ENCODE data around the gene ANOS1.
"Not testable (repeated sequence)": the region's sequence is repeated elsewhere in the genome, so short reads cannot be mapped to it uniquely, and the experiment has no call there.

The ANOS1 gene, protein sequence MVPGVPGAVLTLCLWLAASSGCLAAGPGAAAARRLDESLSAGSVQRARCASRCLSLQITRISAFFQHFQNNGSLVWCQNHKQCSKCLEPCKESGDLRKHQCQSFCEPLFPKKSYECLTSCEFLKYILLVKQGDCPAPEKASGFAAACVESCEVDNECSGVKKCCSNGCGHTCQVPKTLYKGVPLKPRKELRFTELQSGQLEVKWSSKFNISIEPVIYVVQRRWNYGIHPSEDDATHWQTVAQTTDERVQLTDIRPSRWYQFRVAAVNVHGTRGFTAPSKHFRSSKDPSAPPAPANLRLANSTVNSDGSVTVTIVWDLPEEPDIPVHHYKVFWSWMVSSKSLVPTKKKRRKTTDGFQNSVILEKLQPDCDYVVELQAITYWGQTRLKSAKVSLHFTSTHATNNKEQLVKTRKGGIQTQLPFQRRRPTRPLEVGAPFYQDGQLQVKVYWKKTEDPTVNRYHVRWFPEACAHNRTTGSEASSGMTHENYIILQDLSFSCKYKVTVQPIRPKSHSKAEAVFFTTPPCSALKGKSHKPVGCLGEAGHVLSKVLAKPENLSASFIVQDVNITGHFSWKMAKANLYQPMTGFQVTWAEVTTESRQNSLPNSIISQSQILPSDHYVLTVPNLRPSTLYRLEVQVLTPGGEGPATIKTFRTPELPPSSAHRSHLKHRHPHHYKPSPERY
- total RNA-seq, result 0.09 to 0.18 reads per million in 2 experiments

DNA sequence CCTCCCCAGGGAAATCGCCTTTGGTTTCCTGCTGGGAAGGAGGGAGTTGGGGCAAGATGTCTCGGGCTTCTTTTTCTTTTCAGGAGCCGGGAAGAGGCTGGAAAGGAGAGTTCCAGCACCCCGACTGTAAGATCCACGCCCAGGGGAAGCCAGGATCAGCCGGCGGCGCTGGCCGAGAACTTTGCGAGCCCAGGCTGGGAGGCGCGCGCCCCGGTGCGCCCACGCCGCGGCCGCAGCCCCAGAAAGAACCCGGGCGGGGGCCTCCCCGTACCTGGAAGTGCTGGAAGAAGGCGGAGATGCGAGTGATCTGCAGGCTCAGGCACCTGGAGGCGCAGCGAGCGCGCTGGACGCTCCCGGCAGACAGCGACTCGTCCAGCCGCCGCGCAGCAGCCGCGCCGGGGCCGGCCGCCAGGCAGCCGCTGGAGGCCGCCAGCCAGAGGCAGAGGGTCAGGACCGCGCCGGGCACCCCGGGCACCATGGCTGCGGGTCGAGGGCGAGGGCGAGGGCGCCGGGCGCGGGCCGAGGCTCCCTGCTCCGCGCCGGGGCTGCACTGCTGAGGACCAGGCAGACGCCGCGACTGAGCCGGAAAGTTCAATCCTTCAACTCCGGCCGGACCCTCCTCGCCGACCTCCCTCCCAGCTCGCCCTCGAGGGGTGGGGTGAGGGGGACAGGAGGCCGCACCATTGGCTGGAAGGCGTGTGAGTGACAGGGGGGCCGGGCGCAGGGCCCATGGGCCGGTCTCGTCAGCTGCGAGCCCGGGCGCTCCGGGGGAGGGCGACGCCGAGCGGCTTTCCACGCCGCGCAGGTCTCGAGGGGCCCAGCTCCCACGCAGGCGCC lies at the start of gene ANOS1:
ANOS1 (minus strand) TSS at position 579 of the 837 bp plus-strand sequence; CDS start at position 478, 101 bp downstream.
- DNase-seq (ENCODE audit: low read depth), result no peak

DNA sequence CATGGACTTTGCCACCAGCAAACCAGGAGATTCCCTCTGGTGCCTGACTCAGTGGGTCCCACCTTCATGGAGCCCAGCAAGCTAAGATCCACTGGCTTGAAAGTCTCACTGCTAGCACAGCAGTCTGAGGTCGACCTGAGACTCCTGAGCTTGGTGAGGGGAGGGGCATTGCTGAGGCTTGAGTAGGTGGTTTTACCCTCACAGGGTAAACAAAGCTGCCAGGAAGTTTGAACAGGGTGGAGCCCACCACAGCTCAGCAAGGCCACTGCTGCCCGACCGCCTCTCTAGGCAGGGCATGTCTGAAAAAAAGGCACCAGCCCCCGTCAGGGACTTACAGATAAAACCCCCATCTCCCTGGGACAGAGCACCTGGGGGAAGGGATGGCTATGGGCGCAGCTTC lies 41.2 kb upstream of the ANOS1 start:
- DNase-seq (ENCODE audit: low read depth), result no peak

DNA sequence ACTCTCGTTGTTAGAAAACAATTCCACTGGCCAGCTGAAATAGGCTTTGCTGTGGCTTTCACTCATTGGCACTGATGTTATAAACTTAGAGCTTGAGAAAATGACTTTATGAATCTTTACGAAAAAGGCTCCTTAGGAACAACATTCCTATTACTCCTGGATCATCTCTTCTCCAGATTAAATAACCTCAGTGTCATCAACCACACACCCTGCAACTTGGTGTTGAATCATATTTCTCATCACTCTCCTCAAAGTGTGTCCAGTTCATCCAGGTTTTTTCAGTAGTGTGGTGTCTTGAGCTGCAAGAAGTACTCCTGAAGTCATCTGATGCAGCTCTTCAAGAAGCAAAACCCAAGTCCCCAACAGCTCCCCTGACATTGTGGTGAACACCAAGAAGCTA lies 28.1 kb upstream of the ANOS1 start:
- no peak for DNase-seq (ENCODE audit: low read depth)

DNA sequence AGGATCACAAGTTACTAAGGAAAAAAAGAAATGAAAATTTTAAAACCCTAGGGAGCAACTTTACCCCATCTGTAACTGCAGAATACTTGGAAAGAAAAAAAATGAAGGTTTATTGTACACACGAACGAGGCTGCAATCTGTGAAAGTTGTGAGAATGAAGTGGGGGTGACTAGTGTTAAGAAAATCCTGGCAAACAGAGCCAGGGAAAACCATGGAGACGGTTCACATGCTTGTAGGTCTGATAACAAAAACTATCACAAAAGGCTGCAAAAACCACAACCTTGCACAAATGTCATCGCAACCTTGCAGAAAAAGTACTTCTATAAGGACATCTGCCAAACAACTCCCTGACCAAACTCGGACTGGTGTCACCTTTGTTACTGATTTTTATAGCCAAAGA lies 26.8 kb upstream of the ANOS1 start:
- DNase-seq (ENCODE audit: low read depth), result not testable (repeated sequence)

DNA sequence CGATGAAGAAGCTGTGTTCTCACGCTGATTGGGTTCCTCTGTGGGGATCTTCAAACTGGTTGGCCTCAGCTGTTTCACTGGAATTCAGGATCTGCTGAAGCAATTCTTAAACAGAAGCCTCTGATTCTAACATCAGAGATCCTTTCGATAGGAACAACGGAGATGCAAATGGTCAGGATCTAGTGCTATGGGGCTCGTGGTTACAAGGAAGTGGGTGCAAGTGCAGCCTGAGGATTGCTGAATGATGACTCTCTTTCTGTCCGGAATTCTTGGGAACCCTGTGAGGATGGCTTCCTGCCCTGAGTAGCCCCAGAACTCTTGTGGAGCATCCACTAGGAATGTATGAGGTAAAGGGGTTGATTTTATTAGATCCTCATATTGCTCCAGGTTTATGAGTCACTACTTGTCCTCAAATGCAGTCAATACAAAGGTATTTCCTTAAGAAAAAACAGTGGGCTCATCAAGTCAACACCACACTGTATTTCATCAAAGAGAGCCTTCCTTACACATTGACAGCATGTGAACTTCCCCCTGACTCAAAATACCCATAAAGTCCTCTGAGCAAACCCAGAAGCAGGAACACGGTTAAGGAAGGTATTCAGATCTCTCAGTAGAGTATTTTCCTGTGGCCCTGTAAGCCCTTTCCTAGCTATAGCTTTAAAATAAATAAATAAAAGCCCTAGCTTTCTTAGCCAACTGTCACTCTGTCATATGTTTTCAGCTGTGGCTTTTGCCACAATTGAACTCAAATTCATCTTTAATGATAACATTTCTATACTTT lies 25.9 kb upstream of the ANOS1 start:
- not testable (repeated sequence) for DNase-seq (ENCODE audit: low read depth)

DNA sequence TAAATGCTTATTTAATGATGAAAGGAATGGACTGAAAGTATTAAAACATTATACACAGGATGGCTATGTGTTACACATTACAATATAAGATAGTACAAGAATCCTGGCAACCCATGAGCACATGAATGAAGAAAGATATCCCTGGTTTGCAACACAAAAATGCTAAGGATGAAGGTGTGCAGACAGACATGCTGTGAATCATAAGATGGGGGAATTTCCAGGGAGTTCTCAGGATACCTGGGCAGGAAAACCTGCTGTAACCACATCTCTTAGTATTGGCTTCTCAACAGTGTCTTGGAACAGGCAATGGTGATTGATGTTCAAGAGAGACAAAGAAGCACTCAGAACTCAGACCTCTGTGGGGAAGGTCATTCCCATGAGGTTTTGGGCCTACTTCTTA lies 23.9 kb upstream of the ANOS1 start:
- no peak for DNase-seq (ENCODE audit: low read depth)

DNA sequence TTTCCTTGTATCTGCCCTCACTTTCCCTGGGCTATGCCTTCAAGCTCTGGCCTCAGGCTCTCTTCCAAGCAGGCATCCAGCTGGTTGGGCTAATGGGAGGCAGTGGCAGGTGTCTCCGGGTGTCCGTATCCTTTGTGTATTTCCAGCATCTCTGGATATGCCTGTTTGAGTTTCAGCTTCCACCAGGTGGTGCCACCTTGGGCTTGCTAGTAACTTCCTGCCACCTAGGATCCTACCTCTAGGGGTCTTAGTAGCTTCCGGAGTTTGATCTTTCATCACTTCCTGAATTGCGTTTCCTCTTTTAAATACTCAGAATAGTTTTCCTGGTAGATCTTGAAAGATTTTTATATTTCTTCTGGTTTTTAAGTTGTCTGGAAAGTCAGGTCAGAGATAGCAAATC lies 23.2 kb upstream of the ANOS1 start:
- no peak for DNase-seq (ENCODE audit: low read depth)

DNA sequence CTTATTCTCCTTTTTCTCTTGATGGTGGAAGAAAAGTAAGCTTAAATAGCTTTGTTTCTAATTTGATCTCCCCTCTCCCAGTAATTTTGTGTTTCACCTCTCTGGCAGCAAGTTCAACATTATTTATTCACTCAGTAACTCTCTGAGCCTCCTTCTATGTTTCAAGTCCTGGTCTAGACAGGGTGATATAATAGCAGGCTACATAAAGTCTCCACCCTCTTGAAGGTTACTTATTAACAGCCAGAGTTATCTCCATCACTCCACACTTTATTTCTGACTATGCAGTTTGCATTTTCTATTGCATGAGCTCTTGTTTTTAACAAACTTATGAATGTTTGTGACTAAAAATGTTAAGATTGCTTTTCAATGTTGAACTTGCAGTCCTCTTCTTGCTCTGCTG lies 17.8 kb upstream of the ANOS1 start:
- no peak for DNase-seq (ENCODE audit: low read depth)

DNA sequence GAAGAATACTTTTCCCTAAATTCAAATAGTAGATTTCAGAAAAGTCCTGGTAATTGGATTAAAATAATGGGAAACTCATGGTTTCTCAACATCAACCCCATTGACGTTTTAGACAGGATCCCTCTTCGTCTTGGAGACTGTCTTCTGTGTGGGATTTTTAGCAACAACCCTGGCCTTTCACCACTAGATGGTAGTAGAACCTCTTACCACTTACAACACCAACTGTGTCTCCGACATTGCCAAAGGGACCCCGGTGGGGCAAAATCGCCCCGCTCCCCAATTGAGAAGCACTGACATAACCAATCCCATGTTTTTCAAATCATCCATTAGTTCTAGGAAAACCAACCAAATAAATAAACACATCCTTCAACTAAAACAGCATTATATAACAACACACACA lies 16.9 kb upstream of the ANOS1 start:
- DNase-seq (ENCODE audit: low read depth), result no peak

DNA sequence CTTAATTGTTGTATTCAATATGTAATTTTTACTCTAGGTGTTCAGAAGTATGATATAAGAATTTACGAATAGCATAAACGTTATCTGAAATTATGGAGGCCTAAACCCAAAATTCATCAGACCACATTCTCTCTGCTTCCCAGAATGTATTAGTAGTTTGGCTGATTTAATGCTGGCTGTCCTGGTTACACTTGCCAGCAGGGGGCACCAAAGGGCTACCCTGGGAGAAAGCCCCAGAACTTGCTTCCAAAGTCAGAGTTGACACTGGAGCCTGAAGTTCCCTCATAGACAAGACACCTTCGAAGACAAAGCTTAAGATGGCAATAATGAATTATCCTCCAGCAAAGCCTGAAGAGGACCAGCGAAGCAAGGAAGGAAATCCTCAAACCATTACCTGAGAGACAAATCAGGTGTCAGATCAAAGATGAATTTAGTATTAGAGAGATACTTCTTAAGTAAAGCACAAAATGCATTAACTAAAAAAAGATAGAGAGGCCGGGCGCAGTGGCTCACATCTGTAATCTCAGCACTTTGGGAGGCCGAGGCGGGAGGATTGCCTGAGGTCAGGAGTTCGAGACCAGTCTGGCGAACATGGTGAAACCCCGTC lies 11.3 kb upstream of the ANOS1 start:
- peak; percentile 54 for DNase-seq (ENCODE audit: low read depth)

DNA sequence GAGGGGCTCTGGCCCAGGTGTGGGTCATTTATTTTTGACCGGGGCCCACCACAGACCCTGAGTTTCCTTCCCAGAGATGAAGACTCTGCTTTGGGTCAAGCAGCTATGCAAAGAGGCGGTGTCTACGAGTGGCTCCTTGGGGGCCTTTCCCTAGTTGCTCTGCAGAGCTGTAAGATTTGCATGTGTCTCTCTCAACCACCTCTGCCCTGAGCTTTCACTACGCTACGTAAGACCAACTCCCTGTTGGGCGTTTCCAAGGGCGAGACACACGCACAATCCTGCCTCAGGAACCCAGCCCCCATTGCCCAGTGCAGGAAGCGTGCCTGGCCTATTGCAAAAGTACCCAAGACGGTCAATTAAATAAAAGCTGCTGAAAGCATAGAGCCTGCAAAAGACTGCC lies 10.0 kb upstream of the ANOS1 start:
- DNase-seq (ENCODE audit: low read depth), result no peak

DNA sequence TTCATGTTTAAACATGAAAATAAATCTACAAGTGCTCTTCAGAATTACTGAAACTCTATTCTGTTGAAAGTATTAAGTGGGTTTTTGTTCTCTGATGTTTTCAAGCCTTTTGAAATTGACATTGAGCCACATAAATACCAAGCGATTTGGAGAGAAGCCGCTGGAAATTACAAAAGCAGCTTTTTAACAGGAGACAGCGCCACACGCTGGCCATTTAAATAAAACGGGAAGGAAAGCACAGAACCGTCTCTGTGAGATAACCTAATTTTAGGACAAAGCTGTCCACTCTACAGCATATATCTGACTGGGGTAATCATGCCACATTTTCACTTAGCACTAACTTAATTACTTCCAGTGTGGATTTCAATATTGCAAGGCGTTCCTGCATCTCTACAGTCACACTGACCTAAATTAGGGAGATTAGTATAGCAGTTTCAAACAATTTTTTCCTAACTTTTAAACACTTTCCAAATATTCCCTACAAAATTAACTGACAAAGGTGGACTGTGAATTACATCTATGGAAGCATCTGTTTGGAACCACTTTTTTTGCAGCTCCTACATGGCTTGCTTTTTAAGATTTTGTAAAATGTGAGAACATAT lies 6.8 kb upstream of the ANOS1 start:
- DNase-seq (ENCODE audit: low read depth), result no peak

DNA sequence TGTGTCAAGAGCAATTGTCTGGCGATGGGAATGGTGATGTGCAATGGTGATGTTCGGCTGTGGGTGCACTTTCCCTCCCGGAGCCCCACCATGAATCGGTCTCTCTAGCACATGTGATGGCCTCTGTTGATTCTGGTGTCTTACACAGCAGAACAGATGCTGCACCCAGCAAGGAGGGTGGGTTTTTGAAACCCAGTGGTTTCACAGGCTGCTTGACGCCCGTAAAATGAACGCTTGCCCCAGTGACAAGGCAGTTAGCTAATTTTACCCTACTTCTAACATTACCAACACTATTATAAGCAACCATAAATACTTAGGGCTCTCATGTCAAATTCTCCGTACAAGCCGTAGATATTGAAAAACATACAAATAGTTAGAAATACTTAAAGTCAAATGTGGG lies 5.9 kb upstream of the ANOS1 start:
- no peak for DNase-seq (ENCODE audit: low read depth)

DNA sequence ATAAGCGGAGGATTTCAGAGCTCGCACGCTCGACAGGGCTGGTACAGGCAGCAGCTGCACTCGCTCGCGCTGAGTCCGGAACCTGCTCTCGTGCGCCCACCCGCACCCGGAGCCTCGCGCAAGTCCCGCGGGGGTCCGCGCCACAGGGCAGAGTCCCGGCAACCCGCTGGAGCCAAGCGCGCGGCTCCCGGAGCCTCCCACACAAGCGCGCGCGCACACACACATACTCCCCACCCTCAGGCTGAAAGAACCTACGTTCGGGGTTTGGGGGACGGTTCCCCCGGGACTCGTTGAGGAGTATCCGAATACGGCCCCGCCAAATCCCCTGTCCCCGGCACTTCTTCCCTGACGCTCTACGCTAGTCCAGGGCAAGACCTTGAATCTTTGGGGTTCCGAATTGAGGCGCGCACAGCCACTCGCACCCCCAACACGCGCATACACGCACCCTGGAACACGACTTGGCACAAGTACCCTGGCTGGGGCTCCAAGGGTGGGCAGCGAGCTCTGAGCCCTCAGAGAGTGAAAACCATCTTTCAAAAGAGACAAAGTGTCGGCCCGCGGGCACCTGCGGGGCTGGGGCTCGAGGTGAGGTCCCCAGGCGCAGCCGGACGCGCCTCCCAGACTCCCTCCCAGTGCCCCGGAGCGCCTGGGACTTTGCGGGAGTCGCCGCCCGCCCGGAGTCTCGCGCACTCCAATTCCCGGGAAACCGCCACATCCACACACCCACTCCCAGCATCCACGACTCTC lies 952 bp downstream of the ANOS1 start:
- DNase-seq (ENCODE audit: low read depth), result no peak

DNA sequence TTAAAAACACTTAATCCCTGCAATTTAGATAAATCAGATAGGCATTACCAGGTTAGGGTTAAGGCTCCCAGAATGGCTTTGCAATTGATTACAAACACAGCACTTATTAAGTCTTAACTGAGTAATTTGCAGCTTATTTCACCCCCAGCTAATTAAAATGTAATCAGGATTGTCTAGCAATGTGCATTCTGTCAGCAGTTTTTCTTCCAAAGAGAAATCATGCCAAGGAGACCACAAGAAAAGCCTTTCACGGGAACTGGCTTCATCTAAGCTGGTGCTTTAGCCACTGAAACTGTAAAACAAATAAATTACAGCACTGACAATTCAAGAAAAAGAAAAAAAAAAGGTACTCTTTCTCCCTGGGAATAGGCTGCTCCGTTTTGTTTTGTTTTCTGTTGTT lies 2.1 kb downstream of the ANOS1 start:
- DNase-seq (ENCODE audit: low read depth), result no peak

DNA sequence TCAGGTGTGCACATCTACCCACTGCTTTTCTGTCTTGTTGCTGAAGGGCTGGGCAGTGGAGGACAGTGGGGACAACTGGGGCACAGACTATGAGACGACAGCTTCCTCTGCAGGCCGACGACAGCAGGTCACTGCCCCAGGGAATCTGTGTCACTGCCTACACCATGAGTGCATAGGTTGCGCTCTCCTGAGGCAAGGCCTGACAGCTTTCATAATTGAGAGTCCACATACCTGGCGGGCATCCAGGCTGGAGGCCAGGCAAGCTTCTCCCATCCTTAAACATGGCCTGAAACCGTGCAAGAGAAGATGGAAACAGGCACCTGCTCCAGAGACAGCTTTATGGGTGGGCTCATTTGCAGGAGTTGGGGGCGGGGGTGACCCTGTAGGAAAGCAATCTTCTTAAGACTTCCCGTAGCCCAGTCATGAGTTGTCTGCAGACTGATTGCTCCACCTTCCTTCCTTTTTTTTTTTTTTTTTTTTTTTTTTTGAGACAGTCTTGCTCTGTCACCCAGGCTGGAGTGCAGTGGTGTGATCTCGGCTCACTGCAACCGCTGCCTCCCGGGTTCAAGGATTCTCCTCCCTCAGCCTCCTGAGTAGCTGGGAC lies 2.9 kb downstream of the ANOS1 start:
- DNase-seq (ENCODE audit: low read depth), result no peak

DNA sequence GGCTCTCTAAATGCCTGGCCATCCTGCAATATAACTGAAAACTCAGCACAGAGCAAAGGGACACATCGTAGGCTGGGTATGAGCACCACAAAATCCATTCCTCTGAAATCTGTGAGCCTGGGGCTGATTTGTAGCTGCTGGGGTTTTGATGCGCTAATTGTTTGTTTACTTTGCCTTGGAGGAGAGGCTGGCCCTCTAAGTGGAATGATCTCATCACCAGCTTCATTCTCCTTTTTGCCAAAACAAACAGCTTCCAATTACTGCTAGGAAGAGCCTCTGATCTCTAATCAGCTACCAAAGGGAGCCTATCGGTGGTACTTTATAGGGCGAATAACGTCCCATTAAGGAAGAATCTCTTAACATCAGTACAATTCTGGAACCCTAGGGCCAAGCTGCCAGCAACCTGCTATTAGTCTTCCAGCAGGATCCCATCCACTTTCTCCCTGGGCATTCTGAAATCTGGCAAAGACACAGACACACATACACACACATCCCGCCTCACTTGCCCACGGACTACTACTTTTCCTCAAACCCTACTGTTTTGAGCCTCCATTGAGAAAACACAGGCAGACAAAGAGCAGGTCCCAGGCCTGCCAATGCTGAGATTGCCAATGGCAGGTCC lies 5.8 kb downstream of the ANOS1 start:
- DNase-seq (ENCODE audit: low read depth), result no peak

DNA sequence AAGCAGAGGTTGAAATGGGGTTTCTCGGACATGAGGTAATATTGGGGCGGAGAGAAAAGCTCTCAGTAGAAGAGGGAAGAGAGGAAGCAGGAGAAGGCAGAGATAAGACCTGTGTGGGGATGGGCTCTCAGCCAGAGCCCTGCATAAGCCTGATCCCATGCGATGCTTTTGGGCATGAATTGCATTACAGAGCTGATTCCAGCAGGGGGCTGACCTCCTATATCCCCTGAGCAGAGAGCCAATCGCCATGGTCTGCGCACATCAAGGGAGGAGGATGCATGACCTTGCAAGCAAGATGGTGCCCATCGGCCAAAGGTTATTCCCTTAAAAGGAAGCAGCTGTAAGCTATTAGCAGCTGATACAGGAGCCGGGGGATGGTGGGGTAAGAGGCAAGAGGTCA lies 7.6 kb downstream of the ANOS1 start:
- DNase-seq (ENCODE audit: low read depth), result no peak

DNA sequence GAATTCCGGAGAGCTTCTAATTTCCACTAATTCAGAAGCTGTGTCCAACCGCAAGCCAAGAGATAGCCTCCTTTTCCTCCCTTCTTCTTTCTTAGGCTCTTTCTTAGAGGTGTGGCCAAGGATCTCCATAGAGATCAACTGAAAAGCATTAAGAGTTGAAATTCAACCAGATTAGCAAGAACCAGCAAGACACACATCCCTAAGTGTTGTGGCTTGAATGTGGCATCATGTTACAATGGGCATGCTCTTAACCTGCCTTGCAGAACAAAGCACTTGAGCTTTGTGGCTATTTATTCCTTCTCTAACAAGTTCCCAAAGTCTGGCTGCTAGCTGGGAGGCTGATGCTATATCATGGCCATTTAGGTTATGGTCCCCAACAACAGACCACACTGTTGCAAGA lies 10.4 kb downstream of the ANOS1 start:
- no peak for DNase-seq (ENCODE audit: low read depth)

Data from T follicular helper cell (primary cell).